ENCODE data around the gene ENOX1. TPM values are rescaled to one million over a fixed set of nuclear protein-coding genes. Genes with fewer than 3 reads are reported as not detected.
A peak's percentile ranks its signal among the peaks of the same experiment; 100 is the strongest.

Gene ENOX1
- total and polyA plus RNA-seq, 2 donors (not counting 3 experiments of a cell fraction or from before 2014, with no cell fraction given): 0.17 to 0.97 TPM

- intact Hi-C loops (cut with micrococcal nuclease): no loop called here
- H3K4me3 ChIP-seq (replicated peaks in 1 of 3; ENCODE audit: insufficient read depth in 1 of 3, low read depth in 1 of 3, low read length in 3 of 3): no peak overlapping the region
- H4K20me1 ChIP-seq (replicated peaks; ENCODE audit: control insufficient read depth, extremely low read depth, insufficient read depth, low read length): no peaks in the 10 kb centered on the region
- peak overlapping the region; percentile 44 for H3K4me2 ChIP-seq (ENCODE audit: insufficient read depth, low read length)
- no TSS peak for BruUV-seq (replicated peaks)
- peaks cover 11% of the 10 kb centered on the region for H3K4me1 ChIP-seq (ENCODE audit: control insufficient read depth, extremely low read depth, insufficient read depth, low read length)
- POLR2A ChIA-PET: no interaction called here
- H3K36me3 ChIP-seq (ENCODE audit: control insufficient read depth in 2 of 2, extremely low read depth in 1 of 2, insufficient read depth in 2 of 2, low read length in 2 of 2): no peaks in the 10 kb centered on the region
- CTCF ChIA-PET: no interaction called here
- H3K27me3 ChIP-seq (ENCODE audit: control insufficient read depth in 2 of 2, insufficient read depth in 2 of 2, low read length in 2 of 2): no peaks in the 10 kb centered on the region
- no peak for DNase-seq (ENCODE audit: low read depth, low spot score)
- no peaks in the 10 kb centered on the region for H3K79me2 ChIP-seq (ENCODE audit: control insufficient read depth, insufficient read depth, low read length)
- no peak overlapping the region for H3K9ac ChIP-seq (replicated peaks; ENCODE audit: extremely low read depth, insufficient read depth, low read length)
- FAIRE-seq: no peak
- no peak overlapping the region for H2AFZ ChIP-seq (ENCODE audit: low read depth, low read length)
- no peak overlapping the region for H3K27ac ChIP-seq (ENCODE audit: insufficient read depth, low read depth, low read length)
- TF ChIP-seq MAX (IDR thresholded peaks at IDR 0.05; ENCODE audit: insufficient read depth, insufficient read length) (no peak), GATA2 (IDR thresholded peaks at IDR 0.05; ENCODE audit: insufficient read depth, insufficient read length, low read depth, low read length) (no peak), EZH2 (IDR thresholded peaks at IDR 0.05; ENCODE audit: borderline replicate concordance, low read depth, low read length, severe bottlenecking) (no peak)
- dilution Hi-C loops (cut with MboI; ENCODE audit: extremely low pct_ligation_motif_present, low sequenced_read_pairs): no loop called here
- H3K9me3 ChIP-seq (replicated peaks; ENCODE audit: control insufficient read depth, insufficient read depth, low read length): no peaks in the 10 kb centered on the region
- H3K9me1 ChIP-seq (replicated peaks; ENCODE audit: control insufficient read depth, extremely low read depth, insufficient read depth, low read length): no peaks in the 10 kb centered on the region
Observed at GRCh38 chr13:43347877-43348276, 438.9 kb downstream of the ENOX1 start.

- FAIRE-seq (no peak), DNase-seq (ENCODE audit: low read depth, low spot score) (no peak)
- peak overlapping the region; percentile 19 for H2AFZ ChIP-seq (ENCODE audit: low read depth, low read length)
- H3K9me3 ChIP-seq (replicated peaks; ENCODE audit: control insufficient read depth, insufficient read depth, low read length): no peaks in the 10 kb centered on the region
- no peak for TF ChIP-seq FOS (IDR thresholded peaks at IDR 0.05; ENCODE audit: borderline replicate concordance, insufficient read depth, low read length)
- no peak for TF ChIP-seq MYC (IDR thresholded peaks at IDR 0.05; ENCODE audit: low read depth, low read length)
- no peak for TF ChIP-seq POLR2AphosphoS5 (IDR thresholded peaks at IDR 0.05; ENCODE audit: insufficient read depth, low read depth, low read length)
- no peak for TF ChIP-seq EZH2 (IDR thresholded peaks at IDR 0.05; ENCODE audit: borderline replicate concordance, low read depth, low read length, severe bottlenecking)
- TF ChIP-seq CTCF (IDR thresholded peaks at IDR 0.05; ENCODE audit: extremely low read depth in 1 of 2, insufficient read depth in 1 of 2, low read depth in 1 of 2, low read length in 2 of 2): no peak
- TF ChIP-seq MAX (IDR thresholded peaks at IDR 0.05; ENCODE audit: insufficient read depth, insufficient read length): no peak
- no peak for TF ChIP-seq GATA2 (IDR thresholded peaks at IDR 0.05; ENCODE audit: insufficient read depth, insufficient read length, low read depth, low read length)
- TF ChIP-seq JUN (IDR thresholded peaks at IDR 0.05; ENCODE audit: borderline replicate concordance, insufficient read depth, insufficient read length, low read depth): no peak
- TF ChIP-seq POLR2A (IDR thresholded peaks at IDR 0.05; ENCODE audit: low read depth, low read length): no peak
- H3K79me2 ChIP-seq (ENCODE audit: control insufficient read depth, insufficient read depth, low read length): no peaks in the 10 kb centered on the region
- no peak overlapping the region for H3K9ac ChIP-seq (replicated peaks; ENCODE audit: extremely low read depth, insufficient read depth, low read length)
- no peaks in the 10 kb centered on the region for H3K36me3 ChIP-seq (ENCODE audit: control insufficient read depth in 2 of 2, extremely low read depth in 1 of 2, insufficient read depth in 2 of 2, low read length in 2 of 2)
- no peak overlapping the region for H3K4me3 ChIP-seq (replicated peaks in 1 of 3; ENCODE audit: insufficient read depth in 1 of 3, low read depth in 1 of 3, low read length in 3 of 3)
- H3K4me2 ChIP-seq (ENCODE audit: insufficient read depth, low read length): no peak overlapping the region
- no peaks in the 10 kb centered on the region for H4K20me1 ChIP-seq (replicated peaks; ENCODE audit: control insufficient read depth, extremely low read depth, insufficient read depth, low read length)
- peaks cover 11% of the 10 kb centered on the region for H3K4me1 ChIP-seq (ENCODE audit: control insufficient read depth, extremely low read depth, insufficient read depth, low read length)
- intact Hi-C loops (cut with micrococcal nuclease): no loop called here
- BruUV-seq (replicated peaks): no TSS peak
- CTCF ChIA-PET: no interaction called here
- POLR2A ChIA-PET: no interaction called here
- no peaks in the 10 kb centered on the region for H3K9me1 ChIP-seq (replicated peaks; ENCODE audit: control insufficient read depth, extremely low read depth, insufficient read depth, low read length)
- dilution Hi-C loops (cut with MboI; ENCODE audit: extremely low pct_ligation_motif_present, low sequenced_read_pairs): no loop called here
- H3K27me3 ChIP-seq (ENCODE audit: control insufficient read depth in 2 of 2, insufficient read depth in 2 of 2, low read length in 2 of 2): no peaks in the 10 kb centered on the region
- H3K27ac ChIP-seq (ENCODE audit: insufficient read depth, low read depth, low read length): no peak overlapping the region
Observed at GRCh38 chr13:43346427-43346826, 440.3 kb downstream of the ENOX1 start.
